HG03354 (cell line): ENCODE measurements around the gene DPP6.

ENCODE experiments used
- ATAC-seq: cut with Tn5 transposase; IDR thresholded peaks from one replicate; pipeline ENCODE4 v1.9.1; 2021; ENCODE audit warnings: mild to moderate bottlenecking; ENCODE audit not compliant: unreplicated experiment, poor library complexity, severe bottlenecking

DPP6 gene

DNA sequence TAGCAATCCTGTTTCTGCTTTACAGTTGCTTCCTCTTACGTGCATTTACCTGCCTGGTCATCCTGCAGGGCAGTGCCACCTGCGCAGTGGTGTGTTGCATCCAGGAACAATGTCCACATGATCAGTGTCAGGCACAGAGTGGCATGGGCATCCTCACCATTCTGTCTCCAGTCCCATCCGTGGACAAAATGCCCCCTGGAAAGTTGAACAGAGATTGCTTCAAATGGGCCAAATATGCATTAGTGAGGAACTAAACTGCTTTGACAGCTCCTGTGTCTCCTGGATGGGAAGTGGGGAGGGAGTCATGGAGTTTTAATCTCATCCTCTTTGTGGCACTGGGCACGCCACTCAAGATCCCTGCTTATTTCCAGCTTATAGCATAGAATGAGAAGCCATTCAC lies 151.8 kb downstream of the DPP6 start:
- no peak for ATAC-seq

DNA sequence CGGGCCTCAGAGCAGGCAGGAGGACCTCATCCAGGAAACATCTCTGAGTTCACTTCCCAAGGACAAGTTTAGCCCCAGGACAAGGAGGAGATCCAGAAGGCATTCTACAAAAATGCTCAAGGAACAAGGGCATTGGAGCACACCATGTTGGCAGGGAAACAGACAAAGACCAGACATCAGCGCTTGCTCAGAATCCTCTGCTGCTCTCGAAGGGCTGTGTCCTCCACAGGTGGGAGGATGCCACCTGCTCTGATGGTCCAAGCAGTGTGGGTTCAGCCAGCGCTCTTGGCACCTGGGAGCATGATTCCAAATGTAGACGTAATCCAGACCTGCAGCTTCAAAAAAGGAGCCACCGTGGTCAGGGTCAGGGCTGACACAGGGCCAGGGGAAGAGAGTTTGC lies 160.7 kb downstream of the DPP6 start:
- ATAC-seq = no peak

DNA sequence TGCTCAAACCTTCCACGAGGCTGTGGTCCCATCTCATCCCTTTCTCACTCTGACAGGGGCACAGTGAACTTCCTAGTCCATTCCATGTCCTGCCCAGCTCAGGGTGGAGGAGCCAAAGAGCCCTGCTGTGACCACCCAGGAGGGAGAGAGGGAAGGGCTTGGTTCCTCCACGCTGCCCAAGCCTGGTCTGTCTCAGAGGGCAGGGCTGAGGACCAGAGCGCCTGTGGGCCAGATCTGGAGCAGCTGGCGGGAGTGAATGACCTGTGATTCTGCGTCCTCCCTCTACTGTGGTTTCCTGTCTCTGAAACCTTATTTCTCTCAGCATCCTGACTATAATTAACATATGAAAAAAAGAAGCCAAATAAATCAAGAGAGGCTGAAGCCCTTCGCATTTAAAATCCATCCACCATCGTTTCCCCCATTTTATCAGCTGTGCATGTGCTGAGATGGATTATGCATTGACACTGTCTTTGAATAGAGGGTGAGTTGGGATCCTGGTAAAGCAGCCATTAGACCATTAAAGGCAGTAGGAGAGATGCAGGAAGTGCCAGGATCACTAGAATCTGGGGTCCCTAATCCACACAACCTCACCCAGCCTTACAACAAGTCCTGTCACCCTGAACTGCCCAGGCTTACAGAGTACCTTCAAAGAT lies 165.6 kb downstream of the DPP6 start:
- no peak for ATAC-seq

DNA sequence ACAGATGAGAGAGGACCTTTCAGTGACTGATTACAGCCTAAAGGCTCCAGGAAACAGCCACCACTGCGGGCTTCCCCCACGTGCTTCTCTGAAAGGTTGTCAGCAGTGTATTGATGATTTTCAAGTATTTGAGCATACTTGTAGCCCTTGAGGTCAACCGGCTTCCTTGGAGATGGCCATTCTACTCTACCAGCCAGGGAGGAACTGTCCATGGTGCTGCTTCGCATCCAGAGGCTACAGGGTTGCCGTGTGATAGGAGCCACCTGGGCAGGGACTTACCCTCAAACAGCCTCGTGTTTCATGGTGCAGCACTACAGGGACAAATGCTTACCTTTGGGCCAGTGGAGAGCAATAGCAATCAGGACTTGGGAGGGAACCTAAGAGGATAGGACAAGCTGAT lies 179.5 kb downstream of the DPP6 start:
- ATAC-seq = no peak

DNA sequence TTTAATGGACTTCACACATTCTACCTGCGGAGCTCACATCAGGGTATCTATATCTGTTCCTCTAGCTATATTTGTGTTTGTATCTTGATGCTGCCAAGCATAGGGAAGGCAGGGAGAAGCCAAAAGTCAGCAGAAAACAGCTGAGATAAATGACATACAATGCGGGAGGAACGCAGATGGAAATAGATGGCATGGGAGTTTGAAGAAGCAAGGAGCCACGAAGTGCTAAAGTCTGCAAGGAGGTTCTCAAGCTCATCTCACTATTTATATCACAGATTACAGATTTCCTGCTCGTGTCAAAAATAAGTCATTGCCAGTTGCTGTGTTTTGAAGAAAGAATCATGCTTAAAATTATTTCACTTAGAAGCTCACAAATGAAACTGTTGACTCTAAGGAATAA lies 180.5 kb downstream of the DPP6 start:
- ATAC-seq = no peak

DNA sequence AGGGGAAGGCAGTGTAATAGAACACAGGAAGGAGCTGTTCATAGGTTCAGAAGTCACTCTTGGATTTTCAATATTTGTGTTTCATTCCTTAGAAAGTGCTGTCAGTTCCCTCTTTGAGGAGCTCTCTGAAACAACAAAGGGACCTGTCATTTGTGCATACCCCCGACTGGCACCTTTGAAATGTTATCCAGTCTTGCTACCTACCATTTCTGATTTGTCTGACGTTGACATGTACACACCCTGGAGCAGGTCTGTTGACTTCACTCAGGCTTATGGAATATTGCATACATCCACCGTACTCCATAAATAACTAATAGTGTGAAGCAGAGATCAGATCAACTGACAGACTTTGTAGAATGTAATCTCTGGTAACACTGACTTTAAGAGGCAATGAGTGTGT lies 189.8 kb downstream of the DPP6 start:
- no peak for ATAC-seq

DNA sequence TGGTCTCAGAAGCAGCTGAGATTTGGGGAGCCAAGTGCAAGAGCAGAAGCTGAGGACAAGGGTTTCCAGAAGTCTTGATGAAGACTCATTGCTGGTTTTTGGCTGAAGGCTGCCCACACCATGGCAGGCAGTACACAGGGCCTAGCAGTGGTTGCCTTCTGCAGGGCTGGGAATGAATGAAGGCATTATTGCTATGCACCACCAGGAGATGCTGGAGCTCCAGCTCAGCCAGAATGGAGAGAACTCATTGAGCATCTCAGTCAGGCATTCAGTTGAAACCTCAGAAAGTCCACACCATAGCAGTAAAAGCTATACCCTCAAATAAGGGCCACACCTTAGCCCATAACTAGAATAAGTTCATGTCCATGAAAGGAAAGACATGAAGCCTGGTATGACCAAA lies 190.5 kb downstream of the DPP6 start:
- ATAC-seq = no peak

DNA sequence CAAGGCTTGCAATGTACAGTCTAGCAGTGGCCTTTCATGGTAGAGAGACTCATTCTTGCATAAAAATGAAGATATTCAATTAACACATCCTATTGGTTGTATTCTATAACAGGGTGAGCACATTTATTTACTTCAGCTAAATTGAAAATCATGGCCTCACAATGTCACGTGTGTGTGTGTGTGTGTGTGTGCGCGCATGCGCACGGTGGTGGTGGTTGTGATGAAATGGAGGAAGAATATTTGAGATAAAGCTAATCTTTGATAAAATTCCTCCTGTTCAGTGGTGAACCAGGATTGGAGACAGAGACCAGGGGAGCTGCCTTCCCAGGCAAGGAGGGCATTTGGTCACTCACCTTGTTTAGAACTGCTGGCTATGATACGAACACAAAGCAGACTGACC lies 199.8 kb downstream of the DPP6 start:
- ATAC-seq = no peak

DNA sequence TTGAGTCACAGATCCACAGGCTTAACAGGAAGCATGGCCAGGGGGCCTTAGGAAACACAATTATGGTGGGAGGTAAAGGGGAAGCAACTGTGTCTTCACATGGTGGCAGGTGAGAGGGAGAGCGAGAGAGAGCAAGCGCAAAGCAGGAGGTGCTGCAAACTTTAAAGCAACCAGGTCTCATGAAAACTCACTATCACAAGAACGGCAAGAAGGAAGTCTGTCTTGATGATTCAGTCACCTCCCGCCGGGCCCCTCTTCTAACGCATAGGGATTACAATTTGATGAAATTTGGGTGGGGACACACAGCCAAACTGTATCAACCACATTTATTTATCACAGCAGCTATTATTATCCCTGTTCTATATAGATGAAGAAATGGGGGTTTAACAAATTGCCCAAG lies 201.6 kb downstream of the DPP6 start:
- ATAC-seq = no peak

DNA sequence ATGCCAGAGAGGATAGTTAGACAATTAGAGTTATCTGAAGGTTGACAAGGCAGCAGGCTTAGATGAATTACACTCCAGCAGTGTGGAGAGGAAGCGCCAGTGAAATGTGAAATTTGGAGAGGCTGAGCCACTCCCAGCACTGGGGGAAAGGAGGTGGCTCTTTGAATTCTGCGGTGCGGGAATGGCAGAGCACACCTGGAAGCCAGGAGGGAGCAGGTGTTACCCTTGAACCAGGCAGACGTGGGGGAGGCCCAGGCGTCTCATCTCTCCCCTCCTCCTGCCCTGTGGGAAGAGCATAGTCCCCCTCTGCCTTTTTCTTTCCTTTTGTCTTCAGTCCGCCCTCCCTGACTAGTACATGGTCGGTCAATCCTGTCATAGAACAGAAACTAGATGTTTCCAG lies 203.1 kb downstream of the DPP6 start:
- ATAC-seq = no peak

DNA sequence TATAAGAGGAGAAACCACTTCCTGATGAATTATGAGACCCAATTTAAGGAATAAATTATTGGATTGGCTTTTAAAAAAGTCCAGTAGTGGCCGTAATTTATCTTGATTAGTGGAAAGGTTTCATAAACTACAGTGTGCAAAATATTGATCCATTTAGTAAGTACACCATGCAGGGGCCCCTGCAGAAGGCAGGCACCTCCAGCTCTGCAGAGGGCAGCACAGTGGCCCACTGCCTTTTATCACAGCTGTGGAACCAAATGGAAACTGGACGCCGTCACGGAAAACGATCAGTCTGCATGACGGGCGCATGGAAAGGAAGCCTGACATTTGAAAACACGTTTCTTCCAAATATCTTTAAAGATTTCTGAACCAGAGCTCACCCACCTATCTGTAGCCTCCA lies 204.0 kb downstream of the DPP6 start:
- no peak for ATAC-seq

DNA sequence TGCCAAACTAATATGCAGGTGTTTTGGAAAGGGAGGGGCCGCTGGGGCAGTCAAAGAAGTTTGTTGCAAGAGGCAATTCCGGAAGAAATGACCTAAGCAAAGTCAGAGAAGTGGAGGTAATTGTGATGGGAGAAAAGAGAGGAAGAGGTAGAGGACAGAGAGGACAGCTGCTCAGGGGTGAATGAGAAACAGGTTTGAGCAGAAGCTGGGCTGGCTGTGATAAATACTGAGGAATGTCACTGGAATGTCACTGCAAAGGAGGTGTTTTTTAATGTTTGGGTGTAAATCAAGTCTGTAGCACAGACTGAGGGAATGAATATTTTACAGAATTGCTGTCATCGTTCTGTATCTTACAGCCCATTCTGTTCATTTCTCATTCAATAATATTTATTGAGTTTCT lies 207.2 kb downstream of the DPP6 start:
- ATAC-seq = no peak

DNA sequence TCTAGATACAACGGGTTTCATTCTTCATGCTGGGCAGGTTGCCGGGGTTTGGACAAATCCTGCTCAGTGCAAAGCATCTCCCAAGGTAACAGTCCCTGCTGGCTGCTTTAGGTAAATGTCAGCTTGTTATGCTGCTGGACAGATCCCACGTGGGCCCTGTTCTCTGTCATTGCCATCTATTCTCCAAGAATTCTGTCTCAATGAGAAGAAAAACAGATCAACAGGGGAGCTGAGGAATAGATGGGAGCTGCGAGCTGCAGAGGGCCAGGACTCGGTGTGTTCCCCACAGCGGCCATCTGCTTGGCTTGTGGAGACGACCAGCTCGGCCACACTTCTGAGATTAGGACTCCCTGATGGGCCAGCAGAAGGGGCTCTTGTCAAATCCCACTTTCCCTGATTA lies 235.2 kb downstream of the DPP6 start:
- ATAC-seq = no peak

DNA sequence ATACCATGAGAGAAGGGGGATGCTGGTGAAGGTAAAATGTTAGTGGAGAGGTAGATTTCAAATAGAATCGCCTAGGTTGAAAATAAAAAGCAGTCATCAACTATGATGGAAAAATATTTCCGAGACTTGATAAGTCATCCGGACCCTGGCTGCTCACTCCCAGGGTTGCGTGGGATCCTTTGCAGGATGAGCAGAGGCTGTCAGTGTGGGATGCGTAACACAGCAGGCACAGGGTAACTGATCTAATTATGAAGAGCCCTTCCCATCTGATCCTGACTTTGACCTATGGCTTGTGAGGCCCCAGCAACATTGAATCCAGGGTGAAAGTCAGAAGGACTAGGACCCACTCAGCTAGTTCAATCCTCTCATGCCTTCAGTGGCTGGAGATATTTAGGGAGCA lies 236.9 kb downstream of the DPP6 start:
- ATAC-seq = no peak

DNA sequence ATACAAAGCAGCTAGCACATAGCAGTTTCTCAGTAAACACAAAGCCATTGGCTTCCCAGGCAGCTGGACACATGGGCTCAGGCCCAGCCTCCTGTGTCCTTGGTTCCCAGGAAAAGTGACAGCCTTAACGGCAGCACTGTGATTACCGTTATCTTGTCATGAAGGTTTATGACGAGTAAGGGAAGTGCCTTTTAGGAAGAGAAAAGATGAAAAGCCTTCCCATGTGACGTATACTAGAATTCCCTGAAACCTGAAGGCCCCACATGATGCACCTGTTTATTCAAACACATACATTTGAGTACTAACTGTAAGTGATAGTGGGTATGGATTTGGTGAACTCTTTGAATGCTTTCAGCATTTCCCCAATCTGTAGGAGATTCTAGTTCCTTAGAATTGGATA lies 244.2 kb downstream of the DPP6 start:
- ATAC-seq = no peak

DNA sequence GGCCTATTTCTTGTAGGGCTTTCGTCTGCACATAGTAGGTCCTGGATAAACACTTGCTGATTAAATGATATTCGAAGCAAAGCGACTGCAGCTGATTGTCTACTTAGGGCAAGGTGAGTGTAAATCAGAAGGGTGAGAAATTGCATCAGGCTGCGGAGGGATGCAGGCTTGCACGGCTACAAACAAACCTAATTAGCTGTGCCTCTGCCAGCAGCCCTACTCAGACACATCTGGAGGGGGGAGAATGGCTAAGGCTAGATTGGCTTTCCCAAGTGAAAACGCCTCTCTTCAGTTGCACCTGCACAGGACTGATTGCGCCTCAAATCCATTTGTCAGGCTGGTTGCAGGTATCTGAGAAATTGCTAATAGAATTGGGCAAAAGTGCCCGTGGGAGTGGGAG lies 247.5 kb downstream of the DPP6 start:
- no peak for ATAC-seq

DNA sequence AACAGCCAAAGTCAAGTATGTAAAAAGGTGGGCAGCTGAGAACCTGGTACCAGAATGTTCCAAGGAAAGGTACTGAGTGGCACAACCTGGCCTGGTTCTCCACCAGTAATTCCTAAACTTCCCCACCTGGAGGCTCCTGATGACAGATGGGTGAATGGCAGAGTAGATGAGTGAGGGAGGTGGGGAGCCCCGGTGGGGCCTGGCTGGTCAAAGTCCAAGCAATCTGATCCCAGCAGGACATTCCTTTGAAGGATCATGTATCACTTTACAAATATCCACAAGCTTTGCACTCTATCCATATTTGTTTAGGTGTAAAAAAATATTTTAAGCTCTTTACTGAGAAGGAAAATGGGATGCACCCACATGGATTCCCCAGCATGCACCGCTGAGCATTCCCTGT lies 250.2 kb downstream of the DPP6 start:
- ATAC-seq = no peak

DNA sequence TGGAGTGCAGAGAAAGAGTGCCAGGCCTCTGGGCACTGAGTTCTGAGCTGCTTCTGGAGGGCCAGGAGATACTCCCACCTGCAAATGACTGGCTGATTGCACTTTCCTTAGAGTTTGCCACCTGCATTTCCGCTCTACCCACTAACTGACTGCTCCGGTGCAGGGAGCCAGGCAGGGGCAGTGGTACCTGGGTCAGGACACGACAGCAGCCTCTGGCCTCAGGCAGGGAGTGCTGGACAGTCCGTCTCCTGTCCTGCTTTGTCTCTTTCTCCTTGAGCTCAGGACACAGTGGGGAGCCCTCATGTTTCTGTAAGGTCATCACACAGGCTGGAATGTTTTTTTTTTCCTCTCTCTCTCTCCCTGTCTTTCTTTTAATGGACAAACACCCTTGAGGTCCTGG lies 252.0 kb downstream of the DPP6 start:
- ATAC-seq = no peak

DNA sequence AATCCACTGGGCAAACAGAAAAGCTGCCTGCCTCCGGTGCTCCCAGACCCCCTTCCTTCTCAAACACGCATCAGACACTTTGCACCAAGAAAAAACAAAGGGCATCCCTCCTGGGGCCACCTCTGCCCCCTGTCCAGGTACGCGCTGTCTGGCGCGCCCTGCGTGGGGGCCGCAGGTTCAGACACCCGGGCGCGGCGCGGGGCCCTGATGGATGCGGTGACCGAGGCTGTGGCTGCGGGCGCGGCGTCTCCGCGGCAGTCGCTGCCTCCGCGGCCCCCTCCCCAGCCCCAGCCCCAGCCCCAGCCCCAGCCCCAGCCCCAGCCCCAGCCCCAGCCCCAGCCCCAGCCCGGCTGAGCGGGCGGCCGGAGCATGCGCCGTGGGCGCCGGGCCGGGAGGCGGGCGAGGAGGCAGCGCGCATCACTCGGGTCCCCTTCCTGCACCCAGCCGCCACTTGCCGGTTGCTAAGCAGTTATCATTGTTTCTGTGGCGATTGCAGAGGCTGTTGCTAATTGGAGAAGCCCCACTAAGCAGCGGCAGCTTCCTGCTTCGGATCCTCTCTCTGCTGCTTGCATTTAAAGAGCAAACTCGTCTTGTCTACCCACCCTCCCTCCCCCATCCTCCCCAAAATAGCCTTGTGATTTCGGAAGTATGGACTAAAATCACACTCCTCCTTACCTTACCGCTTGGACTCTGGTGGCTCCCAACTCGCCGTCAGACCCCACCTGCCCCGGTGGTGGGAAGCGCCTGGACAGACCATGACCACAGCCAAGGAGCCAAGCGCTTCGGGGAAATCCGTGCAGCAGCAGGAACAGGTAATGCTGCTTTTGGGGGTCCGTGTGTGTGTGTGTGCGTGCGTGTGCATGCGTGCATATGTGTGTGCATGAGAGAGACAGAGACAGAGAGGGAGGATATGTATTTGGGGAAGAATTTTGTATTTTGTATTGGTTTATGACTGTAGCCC lies 252.8 kb downstream of the DPP6 start:
- no peak for ATAC-seq

DNA sequence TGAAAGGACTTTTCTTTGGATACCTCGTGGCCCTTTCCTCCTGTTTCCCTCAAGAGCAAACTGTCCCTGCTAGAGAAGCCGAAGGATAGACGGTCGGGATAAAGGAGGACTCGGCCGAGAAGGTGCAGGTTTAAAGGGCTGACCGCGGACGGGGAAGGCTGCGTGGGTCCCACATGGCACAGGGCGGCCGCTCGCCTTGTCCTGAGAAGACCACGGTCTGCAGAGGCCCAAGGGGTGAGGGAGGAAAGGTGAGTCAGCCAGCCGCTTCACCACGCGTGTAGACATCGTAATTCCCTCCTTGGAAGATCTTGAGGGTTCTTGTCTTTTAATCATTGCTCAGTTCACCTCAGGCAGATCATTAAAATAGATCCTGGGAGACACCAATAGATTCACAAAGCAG lies 253.8 kb downstream of the DPP6 start:
- no peak for ATAC-seq

DNA sequence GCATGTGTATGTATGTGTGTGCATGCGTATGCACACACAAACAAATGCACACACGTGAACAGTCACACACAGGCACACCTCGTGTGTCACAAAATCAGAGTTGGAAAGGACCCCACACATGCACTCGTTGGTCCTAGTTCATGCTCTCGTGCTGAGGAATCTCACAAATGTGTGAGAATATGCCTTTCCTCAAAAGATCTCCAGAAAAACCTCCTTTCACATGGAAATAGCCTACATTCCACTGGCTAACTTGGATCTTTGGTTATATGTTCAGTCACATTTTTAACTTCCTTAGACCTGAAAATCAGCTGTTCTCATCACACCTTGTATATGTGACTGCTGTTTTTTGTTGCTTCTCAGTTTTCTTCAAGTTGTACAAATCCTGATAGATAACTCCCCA lies 256.7 kb downstream of the DPP6 start:
- no peak for ATAC-seq
